Neural progenitor cell (in vitro differentiated cells): ENCODE results near the gene CLDN20.

ENCODE experiments used
- EZH2 ChIP-seq: fragments of 200-600 bp; sonication (generic); IDR thresholded peaks from 2 replicates; pipeline ENCODE4 v1.6.1; 2017; ENCODE audit warnings: antibody characterized with exemption, mild to moderate bottlenecking, moderate library complexity
- EZH2phosphoT487 ChIP-seq: fragments of 200-600 bp; sonication (generic); IDR thresholded peaks from 2 replicates; pipeline ENCODE4 v1.6.1; 2017; ENCODE audit warnings: antibody characterized with exemption
- TF ChIP-seq, protein P1 (sequence below): fragments of 200-600 bp; sonication (generic); IDR thresholded peaks from 2 replicates; pipeline ENCODE4 v1.5.1; 2017; ENCODE audit warnings: antibody characterized with exemption, mild to moderate bottlenecking

GRCh38 chr6:155276638-155277037 is 12.8 kb downstream of the CLDN20 start:
- TF ChIP-seq EZH2 (no peak), EZH2phosphoT487 (no peak)
- TF ChIP-seq, protein P1, sequence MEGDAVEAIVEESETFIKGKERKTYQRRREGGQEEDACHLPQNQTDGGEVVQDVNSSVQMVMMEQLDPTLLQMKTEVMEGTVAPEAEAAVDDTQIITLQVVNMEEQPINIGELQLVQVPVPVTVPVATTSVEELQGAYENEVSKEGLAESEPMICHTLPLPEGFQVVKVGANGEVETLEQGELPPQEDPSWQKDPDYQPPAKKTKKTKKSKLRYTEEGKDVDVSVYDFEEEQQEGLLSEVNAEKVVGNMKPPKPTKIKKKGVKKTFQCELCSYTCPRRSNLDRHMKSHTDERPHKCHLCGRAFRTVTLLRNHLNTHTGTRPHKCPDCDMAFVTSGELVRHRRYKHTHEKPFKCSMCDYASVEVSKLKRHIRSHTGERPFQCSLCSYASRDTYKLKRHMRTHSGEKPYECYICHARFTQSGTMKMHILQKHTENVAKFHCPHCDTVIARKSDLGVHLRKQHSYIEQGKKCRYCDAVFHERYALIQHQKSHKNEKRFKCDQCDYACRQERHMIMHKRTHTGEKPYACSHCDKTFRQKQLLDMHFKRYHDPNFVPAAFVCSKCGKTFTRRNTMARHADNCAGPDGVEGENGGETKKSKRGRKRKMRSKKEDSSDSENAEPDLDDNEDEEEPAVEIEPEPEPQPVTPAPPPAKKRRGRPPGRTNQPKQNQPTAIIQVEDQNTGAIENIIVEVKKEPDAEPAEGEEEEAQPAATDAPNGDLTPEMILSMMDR = no peak
